ENCODE data around the gene NOCT. TPM values are rescaled to one million over a fixed set of nuclear protein-coding genes. Genes with fewer than 3 reads are reported as not detected.

The NOCT gene
- total and polyA plus RNA-seq, 2 donors (not counting 3 experiments of a cell fraction or from before 2014, with no cell fraction given) = 7.6 to 20.1 TPM

GRCh38 chr4:139005774-139006173 is 9.8 kb upstream of the NOCT start:
- Histone ChIP-seq H3K79me2 (ENCODE audit: control insufficient read depth, insufficient read depth, low read length) (no peaks in the 10 kb centered on the region), H3K9ac (replicated peaks; ENCODE audit: extremely low read depth, insufficient read depth, low read length) (no peak overlapping the region), H3K9me3 (replicated peaks; ENCODE audit: control insufficient read depth, insufficient read depth, low read length) (no peaks in the 10 kb centered on the region), H3K27ac (ENCODE audit: insufficient read depth, low read depth, low read length) (no peak overlapping the region), H4K20me1 (replicated peaks; ENCODE audit: control insufficient read depth, extremely low read depth, insufficient read depth, low read length) (no peaks in the 10 kb centered on the region), H3K27me3 (ENCODE audit: control insufficient read depth in 2 of 2, insufficient read depth in 2 of 2, low read length in 2 of 2) (no peaks in the 10 kb centered on the region), H3K4me3 (replicated peaks in 1 of 3; ENCODE audit: insufficient read depth in 1 of 3, low read depth in 1 of 3, low read length in 3 of 3) (no peak overlapping the region), H3K4me2 (ENCODE audit: insufficient read depth, low read length) (no peak overlapping the region), H3K9me1 (replicated peaks; ENCODE audit: control insufficient read depth, extremely low read depth, insufficient read depth, low read length) (no peaks in the 10 kb centered on the region), H2AFZ (ENCODE audit: low read depth, low read length) (no peak overlapping the region), H3K4me1 (ENCODE audit: control insufficient read depth, extremely low read depth, insufficient read depth, low read length) (no peaks in the 10 kb centered on the region), H3K36me3 (ENCODE audit: control insufficient read depth in 2 of 2, extremely low read depth in 1 of 2, insufficient read depth in 2 of 2, low read length in 2 of 2) (no peaks in the 10 kb centered on the region)
- TF ChIP-seq EZH2 (IDR thresholded peaks at IDR 0.05; ENCODE audit: borderline replicate concordance, low read depth, low read length, severe bottlenecking) (no peak), MYC (IDR thresholded peaks at IDR 0.05; ENCODE audit: low read depth, low read length) (no peak), POLR2AphosphoS5 (IDR thresholded peaks at IDR 0.05; ENCODE audit: insufficient read depth, low read depth, low read length) (no peak), CTCF (IDR thresholded peaks at IDR 0.05; ENCODE audit: extremely low read depth in 1 of 2, insufficient read depth in 1 of 2, low read depth in 1 of 2, low read length in 2 of 2) (no peak), JUN (IDR thresholded peaks at IDR 0.05; ENCODE audit: borderline replicate concordance, insufficient read depth, insufficient read length, low read depth) (no peak), FOS (IDR thresholded peaks at IDR 0.05; ENCODE audit: borderline replicate concordance, insufficient read depth, low read length) (no peak), MAX (IDR thresholded peaks at IDR 0.05; ENCODE audit: insufficient read depth, insufficient read length) (no peak), POLR2A (IDR thresholded peaks at IDR 0.05; ENCODE audit: low read depth, low read length) (no peak), GATA2 (IDR thresholded peaks at IDR 0.05; ENCODE audit: insufficient read depth, insufficient read length, low read depth, low read length) (no peak)
- CTCF ChIA-PET = no interaction called here
- dilution Hi-C loops (cut with MboI; ENCODE audit: extremely low pct_ligation_motif_present, low sequenced_read_pairs) (no loop called here), intact Hi-C loops (cut with micrococcal nuclease) (no loop called here)
- no TSS peak for BruUV-seq (replicated peaks)
- POLR2A ChIA-PET = no interaction called here
- no peak for FAIRE-seq
- DNase-seq (ENCODE audit: low read depth, low spot score) = no peak

Measured in endothelial cell of umbilical vein (primary cell).